ENCODE results near the gene WDR83. TPM values are rescaled to one million over a fixed set of nuclear protein-coding genes. Genes with fewer than 3 reads are reported as not detected.

Gene WDR83
- total and polyA plus RNA-seq, 10 of the 15 experiments (the other 5 are each of a cell fraction or from before 2014, with no cell fraction given): 0.58 to 17.7 (median 10.8) TPM

DNA sequence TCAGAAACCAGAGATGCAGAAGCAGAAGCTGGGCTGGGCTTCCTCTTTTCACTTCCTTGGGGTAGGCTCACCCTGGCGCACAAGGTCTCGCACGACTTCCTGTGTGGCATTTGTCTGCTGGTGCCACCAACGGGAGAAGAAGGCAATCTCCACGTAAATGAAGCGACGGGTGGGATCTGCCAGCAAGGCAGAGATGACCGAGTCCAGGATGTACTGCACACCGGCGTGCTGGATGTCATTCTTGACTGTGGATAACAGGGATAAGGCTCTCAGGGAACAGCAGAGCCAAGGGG, 1.4 kb upstream of the WDR83 start (continued):
- TF ChIP-seq, protein P1, sequence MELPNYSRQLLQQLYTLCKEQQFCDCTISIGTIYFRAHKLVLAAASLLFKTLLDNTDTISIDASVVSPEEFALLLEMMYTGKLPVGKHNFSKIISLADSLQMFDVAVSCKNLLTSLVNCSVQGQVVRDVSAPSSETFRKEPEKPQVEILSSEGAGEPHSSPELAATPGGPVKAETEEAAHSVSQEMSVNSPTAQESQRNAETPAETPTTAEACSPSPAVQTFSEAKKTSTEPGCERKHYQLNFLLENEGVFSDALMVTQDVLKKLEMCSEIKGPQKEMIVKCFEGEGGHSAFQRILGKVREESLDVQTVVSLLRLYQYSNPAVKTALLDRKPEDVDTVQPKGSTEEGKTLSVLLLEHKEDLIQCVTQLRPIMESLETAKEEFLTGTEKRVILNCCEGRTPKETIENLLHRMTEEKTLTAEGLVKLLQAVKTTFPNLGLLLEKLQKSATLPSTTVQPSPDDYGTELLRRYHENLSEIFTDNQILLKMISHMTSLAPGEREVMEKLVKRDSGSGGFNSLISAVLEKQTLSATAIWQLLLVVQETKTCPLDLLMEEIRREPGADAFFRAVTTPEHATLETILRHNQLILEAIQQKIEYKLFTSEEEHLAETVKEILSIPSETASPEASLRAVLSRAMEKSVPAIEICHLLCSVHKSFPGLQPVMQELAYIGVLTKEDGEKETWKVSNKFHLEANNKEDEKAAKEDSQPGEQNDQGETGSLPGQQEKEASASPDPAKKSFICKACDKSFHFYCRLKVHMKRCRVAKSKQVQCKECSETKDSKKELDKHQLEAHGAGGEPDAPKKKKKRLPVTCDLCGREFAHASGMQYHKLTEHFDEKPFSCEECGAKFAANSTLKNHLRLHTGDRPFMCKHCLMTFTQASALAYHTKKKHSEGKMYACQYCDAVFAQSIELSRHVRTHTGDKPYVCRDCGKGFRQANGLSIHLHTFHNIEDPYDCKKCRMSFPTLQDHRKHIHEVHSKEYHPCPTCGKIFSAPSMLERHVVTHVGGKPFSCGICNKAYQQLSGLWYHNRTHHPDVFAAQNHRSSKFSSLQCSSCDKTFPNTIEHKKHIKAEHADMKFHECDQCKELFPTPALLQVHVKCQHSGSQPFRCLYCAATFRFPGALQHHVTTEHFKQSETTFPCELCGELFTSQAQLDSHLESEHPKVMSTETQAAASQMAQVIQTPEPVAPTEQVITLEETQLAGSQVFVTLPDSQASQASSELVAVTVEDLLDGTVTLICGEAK (IDR thresholded peaks at IDR 0.05; ENCODE audit: borderline replicate concordance): peak; percentile 76; the same call in 1 of the 2 replicates
- TF ChIP-seq IRF4 (IDR thresholded peaks at IDR 0.05; ENCODE audit: low read depth, low read length): no peak
- TF ChIP-seq, protein P2, sequence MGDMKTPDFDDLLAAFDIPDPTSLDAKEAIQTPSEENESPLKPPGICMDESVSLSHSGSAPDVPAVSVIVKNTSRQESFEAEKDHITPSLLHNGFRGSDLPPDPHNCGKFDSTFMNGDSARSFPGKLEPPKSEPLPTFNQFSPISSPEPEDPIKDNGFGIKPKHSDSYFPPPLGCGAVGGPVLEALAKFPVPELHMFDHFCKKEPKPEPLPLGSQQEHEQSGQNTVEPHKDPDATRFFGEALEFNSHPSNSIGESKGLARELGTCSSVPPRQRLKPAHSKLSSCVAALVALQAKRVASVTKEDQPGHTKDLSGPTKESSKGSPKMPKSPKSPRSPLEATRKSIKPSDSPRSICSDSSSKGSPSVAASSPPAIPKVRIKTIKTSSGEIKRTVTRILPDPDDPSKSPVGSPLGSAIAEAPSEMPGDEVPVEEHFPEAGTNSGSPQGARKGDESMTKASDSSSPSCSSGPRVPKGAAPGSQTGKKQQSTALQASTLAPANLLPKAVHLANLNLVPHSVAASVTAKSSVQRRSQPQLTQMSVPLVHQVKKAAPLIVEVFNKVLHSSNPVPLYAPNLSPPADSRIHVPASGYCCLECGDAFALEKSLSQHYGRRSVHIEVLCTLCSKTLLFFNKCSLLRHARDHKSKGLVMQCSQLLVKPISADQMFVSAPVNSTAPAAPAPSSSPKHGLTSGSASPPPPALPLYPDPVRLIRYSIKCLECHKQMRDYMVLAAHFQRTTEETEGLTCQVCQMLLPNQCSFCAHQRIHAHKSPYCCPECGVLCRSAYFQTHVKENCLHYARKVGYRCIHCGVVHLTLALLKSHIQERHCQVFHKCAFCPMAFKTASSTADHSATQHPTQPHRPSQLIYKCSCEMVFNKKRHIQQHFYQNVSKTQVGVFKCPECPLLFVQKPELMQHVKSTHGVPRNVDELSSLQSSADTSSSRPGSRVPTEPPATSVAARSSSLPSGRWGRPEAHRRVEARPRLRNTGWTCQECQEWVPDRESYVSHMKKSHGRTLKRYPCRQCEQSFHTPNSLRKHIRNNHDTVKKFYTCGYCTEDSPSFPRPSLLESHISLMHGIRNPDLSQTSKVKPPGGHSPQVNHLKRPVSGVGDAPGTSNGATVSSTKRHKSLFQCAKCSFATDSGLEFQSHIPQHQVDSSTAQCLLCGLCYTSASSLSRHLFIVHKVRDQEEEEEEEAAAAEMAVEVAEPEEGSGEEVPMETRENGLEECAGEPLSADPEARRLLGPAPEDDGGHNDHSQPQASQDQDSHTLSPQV (IDR thresholded peaks at IDR 0.05): no peak
- TF ChIP-seq, protein P3, sequence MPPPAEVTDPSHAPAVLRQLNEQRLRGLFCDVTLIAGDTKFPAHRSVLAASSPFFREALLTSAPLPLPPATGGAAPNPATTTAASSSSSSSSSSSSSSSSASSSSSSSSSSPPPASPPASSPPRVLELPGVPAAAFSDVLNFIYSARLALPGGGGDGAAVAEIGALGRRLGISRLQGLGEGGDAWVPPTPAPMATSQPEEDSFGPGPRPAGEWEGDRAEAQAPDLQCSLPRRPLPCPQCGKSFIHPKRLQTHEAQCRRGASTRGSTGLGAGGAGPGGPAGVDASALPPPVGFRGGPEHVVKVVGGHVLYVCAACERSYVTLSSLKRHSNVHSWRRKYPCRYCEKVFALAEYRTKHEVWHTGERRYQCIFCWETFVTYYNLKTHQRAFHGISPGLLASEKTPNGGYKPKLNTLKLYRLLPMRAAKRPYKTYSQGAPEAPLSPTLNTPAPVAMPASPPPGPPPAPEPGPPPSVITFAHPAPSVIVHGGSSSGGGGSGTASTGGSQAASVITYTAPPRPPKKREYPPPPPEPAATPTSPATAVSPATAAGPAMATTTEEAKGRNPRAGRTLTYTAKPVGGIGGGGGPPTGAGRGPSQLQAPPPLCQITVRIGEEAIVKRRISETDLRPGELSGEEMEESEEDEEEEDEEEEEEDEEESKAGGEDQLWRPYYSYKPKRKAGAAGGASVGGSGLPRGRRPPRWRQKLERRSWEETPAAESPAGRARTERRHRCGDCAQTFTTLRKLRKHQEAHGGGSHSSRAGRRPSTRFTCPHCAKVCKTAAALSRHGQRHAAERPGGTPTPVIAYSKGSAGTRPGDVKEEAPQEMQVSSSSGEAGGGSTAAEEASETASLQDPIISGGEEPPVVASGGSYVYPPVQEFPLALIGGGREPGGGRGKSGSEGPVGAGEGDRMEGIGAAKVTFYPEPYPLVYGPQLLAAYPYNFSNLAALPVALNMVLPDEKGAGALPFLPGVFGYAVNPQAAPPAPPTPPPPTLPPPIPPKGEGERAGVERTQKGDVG (CRISPR knock-in tag; IDR thresholded peaks at IDR 0.05): no peak
- TF ChIP-seq, protein P4, sequence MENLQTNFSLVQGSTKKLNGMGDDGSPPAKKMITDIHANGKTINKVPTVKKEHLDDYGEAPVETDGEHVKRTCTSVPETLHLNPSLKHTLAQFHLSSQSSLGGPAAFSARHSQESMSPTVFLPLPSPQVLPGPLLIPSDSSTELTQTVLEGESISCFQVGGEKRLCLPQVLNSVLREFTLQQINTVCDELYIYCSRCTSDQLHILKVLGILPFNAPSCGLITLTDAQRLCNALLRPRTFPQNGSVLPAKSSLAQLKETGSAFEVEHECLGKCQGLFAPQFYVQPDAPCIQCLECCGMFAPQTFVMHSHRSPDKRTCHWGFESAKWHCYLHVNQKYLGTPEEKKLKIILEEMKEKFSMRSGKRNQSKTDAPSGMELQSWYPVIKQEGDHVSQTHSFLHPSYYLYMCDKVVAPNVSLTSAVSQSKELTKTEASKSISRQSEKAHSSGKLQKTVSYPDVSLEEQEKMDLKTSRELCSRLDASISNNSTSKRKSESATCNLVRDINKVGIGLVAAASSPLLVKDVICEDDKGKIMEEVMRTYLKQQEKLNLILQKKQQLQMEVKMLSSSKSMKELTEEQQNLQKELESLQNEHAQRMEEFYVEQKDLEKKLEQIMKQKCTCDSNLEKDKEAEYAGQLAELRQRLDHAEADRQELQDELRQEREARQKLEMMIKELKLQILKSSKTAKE (IDR thresholded peaks at IDR 0.05; ENCODE audit: low read depth, poor library complexity, severe bottlenecking): no peak
- TF ChIP-seq, protein P5, sequence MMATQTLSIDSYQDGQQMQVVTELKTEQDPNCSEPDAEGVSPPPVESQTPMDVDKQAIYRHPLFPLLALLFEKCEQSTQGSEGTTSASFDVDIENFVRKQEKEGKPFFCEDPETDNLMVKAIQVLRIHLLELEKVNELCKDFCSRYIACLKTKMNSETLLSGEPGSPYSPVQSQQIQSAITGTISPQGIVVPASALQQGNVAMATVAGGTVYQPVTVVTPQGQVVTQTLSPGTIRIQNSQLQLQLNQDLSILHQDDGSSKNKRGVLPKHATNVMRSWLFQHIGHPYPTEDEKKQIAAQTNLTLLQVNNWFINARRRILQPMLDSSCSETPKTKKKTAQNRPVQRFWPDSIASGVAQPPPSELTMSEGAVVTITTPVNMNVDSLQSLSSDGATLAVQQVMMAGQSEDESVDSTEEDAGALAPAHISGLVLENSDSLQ (IDR thresholded peaks at IDR 0.05): no peak
- TF ChIP-seq MYB (IDR thresholded peaks at IDR 0.05; ENCODE audit: borderline replicate concordance, low read depth, low read length): no peak
- TF ChIP-seq YBX1 (IDR thresholded peaks at IDR 0.05): no peak
- no peak for TF ChIP-seq GATAD2B (conservative IDR thresholded peaks at IDR 0.05; ENCODE audit: low read depth)
- TF ChIP-seq, protein P6, sequence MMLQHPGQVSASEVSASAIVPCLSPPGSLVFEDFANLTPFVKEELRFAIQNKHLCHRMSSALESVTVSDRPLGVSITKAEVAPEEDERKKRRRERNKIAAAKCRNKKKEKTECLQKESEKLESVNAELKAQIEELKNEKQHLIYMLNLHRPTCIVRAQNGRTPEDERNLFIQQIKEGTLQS (IDR thresholded peaks at IDR 0.05; ENCODE audit: borderline replicate concordance, extremely low read depth, low read depth, low read length): no peak
- no peak for TF ChIP-seq SUZ12 (IDR thresholded peaks at IDR 0.05; ENCODE audit: unreplicated experiment)
- TF ChIP-seq STAT1 (conservative IDR thresholded peaks at IDR 0.05): no peak
- no peak for TF ChIP-seq WRNIP1 (IDR thresholded peaks at IDR 0.05; ENCODE audit: borderline replicate concordance, low read depth, low read length)
- no peak for TF ChIP-seq ZNF274 (IDR thresholded peaks at IDR 0.05; ENCODE audit: insufficient read depth, insufficient read length)
- no peak for TF ChIP-seq TCF7 (IDR thresholded peaks at IDR 0.05; ENCODE audit: borderline replicate concordance)
